Measurements from ENCODE around the gene VWCE. TPM values are rescaled to one million over a fixed set of nuclear protein-coding genes. Genes with fewer than 3 reads are reported as not detected.
"Not testable (repeated sequence)": the region's sequence is repeated elsewhere in the genome, so short reads cannot be mapped to it uniquely, and the experiment has no call there.

The VWCE gene
- polyA plus RNA-seq, 1 donor from 2014 or later: 0.84 TPM

DNA sequence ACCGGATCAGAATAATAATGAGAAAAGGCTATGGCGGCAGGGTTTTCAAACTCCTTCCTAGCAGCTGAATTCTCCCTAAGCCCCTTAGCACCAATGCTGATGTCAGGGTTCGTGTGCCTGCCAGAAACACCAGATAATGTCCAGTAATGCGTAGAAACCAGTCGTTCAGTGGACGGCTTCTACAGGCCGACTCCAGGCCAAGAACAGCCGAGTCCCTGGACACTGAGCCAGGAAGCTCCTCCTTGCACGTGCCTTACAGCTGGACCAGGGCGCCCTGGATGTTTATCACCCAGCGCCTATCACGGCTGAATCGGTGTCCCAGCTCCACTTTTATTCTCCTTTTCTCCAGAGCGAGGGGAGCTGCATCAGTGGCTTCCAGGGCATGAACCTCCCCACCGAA, 64.1 kb downstream of the VWCE start:
- H3K36me3 Mint-ChIP-seq, H3K4me1 Mint-ChIP-seq, H3K9me3 Mint-ChIP-seq, H3K27ac Mint-ChIP-seq, H3K27me3 Mint-ChIP-seq, H3K4me3 Mint-ChIP-seq: not testable (repeated sequence)

DNA sequence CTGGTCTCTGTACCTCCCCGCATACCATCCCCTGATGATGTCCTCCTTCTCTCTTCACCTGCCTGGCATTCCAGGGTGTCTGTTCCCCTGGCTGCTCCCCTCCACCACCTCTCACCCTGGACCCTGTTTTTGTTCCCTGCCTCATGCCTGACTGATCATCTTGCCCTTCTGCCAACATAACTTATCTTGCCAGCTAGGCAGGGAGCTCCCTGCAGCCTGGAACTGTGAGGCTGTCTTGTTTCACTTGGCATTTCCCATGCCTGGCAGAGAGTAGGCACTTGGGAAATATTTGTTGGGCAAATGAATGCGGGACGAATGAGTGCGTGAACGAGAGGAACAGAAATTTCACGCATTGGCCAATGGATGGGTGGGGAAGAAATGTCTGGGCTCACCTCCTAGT, 65.7 kb downstream of the VWCE start:
- not testable (repeated sequence) for H3K36me3 Mint-ChIP-seq, H3K4me1 Mint-ChIP-seq, H3K27ac Mint-ChIP-seq, H3K4me3 Mint-ChIP-seq, H3K9me3 Mint-ChIP-seq, H3K27me3 Mint-ChIP-seq

DNA sequence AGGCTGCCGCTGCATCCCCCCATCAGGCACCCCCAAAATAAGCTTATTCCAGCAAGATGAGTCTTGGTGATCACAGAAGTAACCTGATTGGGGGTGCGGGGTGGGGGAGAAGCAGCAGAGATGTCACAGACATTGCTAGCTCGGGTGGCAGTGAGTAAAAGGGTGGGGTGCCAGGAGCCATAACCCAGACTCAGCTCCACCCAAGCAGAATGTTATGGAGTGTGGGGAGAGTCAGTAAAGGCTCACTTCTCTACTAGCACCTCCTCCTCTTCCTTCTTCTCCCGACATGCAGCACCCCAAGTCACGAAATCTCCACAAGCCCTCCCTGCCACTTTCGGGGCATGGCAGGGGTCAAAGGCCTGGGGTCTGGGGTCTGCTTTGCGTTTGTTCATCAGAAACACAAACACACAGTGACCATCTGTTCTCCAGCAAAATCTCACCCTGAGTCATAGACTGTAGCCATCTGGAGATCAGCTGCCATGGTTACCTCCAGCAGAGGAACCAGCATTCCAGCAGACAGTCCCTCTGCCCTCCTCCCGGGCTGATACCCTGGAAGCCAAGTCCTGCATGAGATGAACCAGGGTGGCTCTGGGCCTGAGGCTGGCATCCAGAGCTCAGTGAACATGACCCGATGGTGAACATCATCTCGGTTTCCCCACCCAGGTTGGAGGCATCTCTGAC, 68.5 kb downstream of the VWCE start:
- not testable (repeated sequence) for H3K27ac Mint-ChIP-seq, H3K4me3 Mint-ChIP-seq, H3K27me3 Mint-ChIP-seq, H3K4me1 Mint-ChIP-seq, H3K36me3 Mint-ChIP-seq, H3K9me3 Mint-ChIP-seq

DNA sequence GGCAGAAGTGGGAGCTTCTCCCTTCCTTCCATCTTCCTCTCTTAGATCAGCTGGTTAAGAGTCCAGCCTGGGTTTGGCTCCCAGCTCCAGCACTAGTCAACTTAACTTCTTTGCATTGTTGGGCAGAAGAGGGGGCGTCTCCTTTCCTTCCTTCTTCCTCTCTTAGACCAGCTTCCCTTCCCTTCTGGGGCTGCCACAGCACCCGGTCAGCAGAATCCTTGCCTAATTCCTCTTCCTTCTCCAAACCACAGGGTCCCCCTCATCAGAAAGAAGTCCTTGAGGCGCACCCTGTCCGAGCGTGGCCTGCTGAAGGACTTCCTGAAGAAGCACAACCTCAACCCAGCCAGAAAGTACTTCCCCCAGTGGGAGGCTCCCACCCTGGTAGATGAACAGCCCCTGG, 72.4 kb downstream of the VWCE start:
- not testable (repeated sequence) for H3K27ac Mint-ChIP-seq, H3K36me3 Mint-ChIP-seq, H3K27me3 Mint-ChIP-seq, H3K9me3 Mint-ChIP-seq, H3K4me1 Mint-ChIP-seq, H3K4me3 Mint-ChIP-seq

DNA sequence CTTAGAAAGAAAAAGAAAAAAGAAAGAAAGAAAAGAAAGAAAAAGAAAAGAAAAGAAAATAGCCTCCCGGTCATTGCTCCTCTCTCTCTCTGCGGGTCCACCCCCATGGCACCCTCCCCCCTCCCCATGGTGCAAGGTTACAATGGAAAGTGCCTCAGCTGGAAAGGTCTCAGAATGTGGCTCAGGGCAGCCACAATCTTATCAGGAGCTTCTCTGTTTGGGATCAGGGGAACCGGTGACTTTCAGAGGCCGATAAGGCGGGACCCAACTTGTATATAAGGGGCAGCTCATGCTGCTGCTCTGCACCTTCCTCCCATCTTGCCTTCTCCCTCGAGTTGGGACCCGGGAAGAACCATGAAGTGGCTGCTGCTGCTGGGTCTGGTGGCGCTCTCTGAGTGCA, 73.1 kb downstream of the VWCE start, which contains the start of gene PGA4:
Gene PGA4 (plus strand): TSS at position 301 of the 400 bp plus-strand sequence. CDS start 54 bp downstream, at position 355.
- H3K36me3 Mint-ChIP-seq, H3K4me3 Mint-ChIP-seq: not testable (repeated sequence)

DNA sequence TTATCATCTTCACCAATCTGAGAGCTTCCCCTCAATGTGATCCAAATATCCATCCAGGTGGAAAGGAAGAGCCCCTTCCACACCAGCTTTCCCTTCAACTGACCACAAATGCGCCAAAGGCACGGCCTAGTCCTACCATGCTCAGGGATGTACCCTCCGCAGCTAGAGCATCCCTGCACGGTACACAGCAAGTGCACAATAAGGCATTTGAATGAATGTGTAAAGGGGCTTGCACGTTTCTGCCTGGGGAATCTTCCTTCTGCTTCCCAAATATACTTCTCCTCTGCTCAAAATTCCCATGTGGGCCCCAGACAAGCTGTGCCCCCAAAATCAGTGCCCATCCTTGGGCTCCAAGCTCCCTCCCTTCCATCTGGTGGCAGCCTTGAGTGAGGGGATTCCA, 76.1 kb downstream of the VWCE start:
- H3K27me3 Mint-ChIP-seq, H3K36me3 Mint-ChIP-seq, H3K4me3 Mint-ChIP-seq, H3K27ac Mint-ChIP-seq, H3K4me1 Mint-ChIP-seq, H3K9me3 Mint-ChIP-seq: not testable (repeated sequence)

More for the DNA sequence above, 73.1 kb downstream of the VWCE start, which contains the start of gene PGA4:
- not testable (repeated sequence) for H3K27me3 Mint-ChIP-seq, H3K27ac Mint-ChIP-seq, H3K4me1 Mint-ChIP-seq, H3K9me3 Mint-ChIP-seq

DNA sequence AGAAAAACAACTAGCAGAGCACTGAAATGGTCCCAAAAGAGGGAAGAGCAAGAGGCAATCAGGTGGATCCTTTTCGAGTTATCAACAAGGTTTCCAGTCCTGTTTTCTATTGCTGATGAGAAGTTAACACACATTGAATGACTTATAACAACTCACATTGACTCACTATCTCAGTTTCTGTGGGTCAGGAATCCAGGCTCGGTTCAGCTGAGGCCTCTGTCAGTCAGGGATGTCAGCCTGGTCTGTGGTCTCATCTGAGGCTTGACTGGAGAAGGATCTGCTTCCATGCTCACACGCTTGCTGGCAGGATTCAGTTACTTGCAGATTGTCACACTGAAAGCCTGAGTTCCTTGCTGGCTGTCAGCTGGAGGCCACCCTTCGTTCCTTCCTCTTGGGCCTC, 76.8 kb downstream of the VWCE start:
- not testable (repeated sequence) for H3K27me3 Mint-ChIP-seq, H3K27ac Mint-ChIP-seq, H3K4me3 Mint-ChIP-seq, H3K9me3 Mint-ChIP-seq, H3K4me1 Mint-ChIP-seq, H3K36me3 Mint-ChIP-seq

DNA sequence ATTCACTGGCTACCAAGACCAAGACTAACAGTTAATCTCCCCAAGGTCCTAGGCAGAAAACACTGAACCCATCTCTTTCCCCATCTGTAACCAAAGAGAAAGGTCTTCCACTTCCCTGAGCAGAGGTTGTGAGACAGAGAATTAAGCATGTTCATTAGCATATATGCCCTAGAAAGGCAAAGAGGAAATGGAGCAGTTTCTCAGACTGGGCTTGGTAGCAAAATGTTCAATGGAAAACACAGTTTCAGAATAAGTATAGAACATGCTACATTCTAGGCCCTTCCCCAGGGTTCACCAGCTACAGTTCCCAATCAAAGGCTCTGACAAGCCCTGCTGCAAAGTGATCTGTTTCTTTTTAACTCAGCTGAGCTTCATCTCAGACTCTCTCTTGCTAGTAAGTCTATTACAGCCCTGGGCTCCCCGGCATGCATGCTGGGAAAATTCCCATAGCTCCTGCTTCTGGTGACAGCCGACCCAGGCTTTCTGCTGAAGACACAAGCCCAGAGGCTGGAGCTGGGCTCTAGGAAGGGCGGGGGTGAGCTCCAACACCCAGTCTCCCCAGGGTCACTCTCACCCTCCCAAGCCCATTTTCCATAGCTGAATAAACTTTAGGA, 81.3 kb downstream of the VWCE start:
- H3K9me3 Mint-ChIP-seq, H3K36me3 Mint-ChIP-seq, H3K27ac Mint-ChIP-seq, H3K4me3 Mint-ChIP-seq, H3K27me3 Mint-ChIP-seq, H3K4me1 Mint-ChIP-seq: not testable (repeated sequence)

DNA sequence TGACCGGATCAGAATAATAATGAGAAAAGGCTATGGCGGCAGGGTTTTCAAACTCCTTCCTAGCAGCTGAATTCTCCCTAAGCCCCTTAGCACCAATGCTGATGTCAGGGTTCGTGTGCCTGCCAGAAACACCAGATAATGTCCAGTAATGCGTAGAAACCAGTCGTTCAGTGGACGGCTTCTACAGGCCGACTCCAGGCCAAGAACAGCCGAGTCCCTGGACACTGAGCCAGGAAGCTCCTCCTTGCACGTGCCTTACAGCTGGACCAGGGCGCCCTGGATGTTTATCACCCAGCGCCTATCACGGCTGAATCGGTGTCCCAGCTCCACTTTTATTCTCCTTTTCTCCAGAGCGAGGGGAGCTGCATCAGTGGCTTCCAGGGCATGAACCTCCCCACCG, 82.9 kb downstream of the VWCE start:
- not testable (repeated sequence) for H3K4me1 Mint-ChIP-seq, H3K9me3 Mint-ChIP-seq, H3K36me3 Mint-ChIP-seq, H3K27ac Mint-ChIP-seq, H3K27me3 Mint-ChIP-seq, H3K4me3 Mint-ChIP-seq

DNA sequence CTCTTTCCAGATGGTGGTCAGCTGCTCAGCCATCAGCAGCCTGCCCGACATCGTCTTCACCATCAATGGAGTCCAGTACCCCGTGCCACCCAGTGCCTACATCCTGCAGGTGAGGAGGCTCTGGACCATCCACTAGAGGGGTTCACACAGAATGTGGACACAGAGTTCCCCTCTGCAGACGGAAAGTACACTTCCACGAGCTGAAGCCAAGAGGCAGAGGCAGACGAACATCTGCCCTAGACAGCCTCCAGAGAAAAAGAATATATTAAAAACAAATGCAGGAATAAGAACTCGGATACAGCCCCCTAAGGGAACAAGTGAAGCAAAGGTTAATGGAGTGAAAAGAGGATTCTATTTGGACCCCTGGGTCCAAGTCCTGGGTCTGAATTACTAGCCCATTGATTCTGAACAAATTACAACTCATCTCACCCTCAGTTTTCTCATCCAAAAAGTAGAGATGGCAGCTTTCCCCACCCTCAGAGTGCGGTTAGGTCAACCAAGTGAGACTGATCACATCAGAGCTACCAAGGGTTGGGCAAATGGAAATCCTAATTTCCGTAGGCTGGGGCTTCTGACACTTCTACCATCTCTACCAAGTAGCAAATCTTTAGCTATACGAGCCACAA, 83.7 kb downstream of the VWCE start:
- H3K9me3 Mint-ChIP-seq, H3K36me3 Mint-ChIP-seq, H3K27me3 Mint-ChIP-seq, H3K27ac Mint-ChIP-seq, H3K4me3 Mint-ChIP-seq, H3K4me1 Mint-ChIP-seq: not testable (repeated sequence)

DNA sequence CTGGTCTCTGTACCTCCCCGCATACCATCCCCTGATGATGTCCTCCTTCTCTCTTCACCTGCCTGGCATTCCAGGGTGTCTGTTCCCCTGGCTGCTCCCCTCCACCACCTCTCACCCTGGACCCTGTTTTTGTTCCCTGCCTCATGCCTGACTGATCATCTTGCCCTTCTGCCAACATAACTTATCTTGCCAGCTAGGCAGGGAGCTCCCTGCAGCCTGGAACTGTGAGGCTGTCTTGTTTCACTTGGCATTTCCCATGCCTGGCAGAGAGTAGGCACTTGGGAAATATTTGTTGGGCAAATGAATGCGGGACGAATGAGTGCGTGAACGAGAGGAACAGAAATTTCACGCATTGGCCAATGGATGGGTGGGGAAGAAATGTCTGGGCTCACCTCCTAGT, 84.5 kb downstream of the VWCE start:
- H3K4me3 Mint-ChIP-seq, H3K27me3 Mint-ChIP-seq, H3K9me3 Mint-ChIP-seq, H3K4me1 Mint-ChIP-seq, H3K36me3 Mint-ChIP-seq, H3K27ac Mint-ChIP-seq: not testable (repeated sequence)

Other genes starting within 250 kb of the VWCE start
- 7.7 TPM for gene CD5, start 192.8 kb downstream of the VWCE start, polyA plus RNA-seq
- 2.0 TPM for gene VPS37C, start 133.9 kb downstream of the VWCE start, polyA plus RNA-seq
- not detected for gene PGA3, start 91.8 kb downstream of the VWCE start, polyA plus RNA-seq
- gene PGA4, start 73.0 kb downstream of the VWCE start, polyA plus RNA-seq: not detected
- not detected for gene PGA5, start 54.1 kb downstream of the VWCE start, polyA plus RNA-seq
- gene DDB1, start 37.8 kb upstream of the VWCE start, polyA plus RNA-seq: 81.7 TPM
- 46.1 TPM for gene TKFC, start 37.9 kb upstream of the VWCE start, polyA plus RNA-seq
- 594 TPM for gene CYB561A3, start 66.6 kb upstream of the VWCE start, polyA plus RNA-seq
- gene TMEM138, start 67.1 kb upstream of the VWCE start, polyA plus RNA-seq: 44.1 TPM
- gene TMEM216, start 97.3 kb upstream of the VWCE start, polyA plus RNA-seq: 67.0 TPM
- gene CPSF7, start 134.7 kb upstream of the VWCE start, polyA plus RNA-seq: 26.9 TPM
- 86.0 TPM for gene SDHAF2, start 134.8 kb upstream of the VWCE start, polyA plus RNA-seq
- not detected for gene LRRC10B, start 213.4 kb upstream of the VWCE start, polyA plus RNA-seq

All from IgD-negative memory B cell (primary cell).